Measurements from ENCODE around the gene TDRD10.

Gene TDRD10

GRCh38 chr1:154557248-154557938 lies 55.4 kb downstream of the TDRD10 start:
- DNase-seq = no peak

- no peak for DNase-seq
These were observed 56.1 kb downstream of the TDRD10 start, which contains the start of gene UBE2Q1 for GRCh38 chr1:154557939-154558719. Gene UBE2Q1 (minus strand): TSS chr1:154558662. CDS start chr1:154558553, 109 bp downstream.

GRCh38 chr1:154558720-154559465 lies 56.9 kb downstream of the TDRD10 start:
- DNase-seq = peak; percentile 100

GRCh38 chr1:154559466-154560044 lies 57.5 kb downstream of the TDRD10 start:
- peak; percentile 87 for DNase-seq

- DNase-seq = no peak
These were observed 63.9 kb downstream of the TDRD10 start for GRCh38 chr1:154565876-154566275.

GRCh38 chr1:154567386-154568156 lies 65.6 kb downstream of the TDRD10 start, which contains the start of gene CHRNB2:
Gene CHRNB2 (plus strand): TSS chr1:154567778. CDS start chr1:154568045, 267 bp downstream.
- peak; percentile 74 for DNase-seq

GRCh38 chr1:154568157-154568815 lies 66.3 kb downstream of the TDRD10 start:
- no peak for DNase-seq

- DNase-seq = no peak
These were observed 69.4 kb downstream of the TDRD10 start for GRCh38 chr1:154571244-154571963.

- DNase-seq = no peak
These were observed 69.9 kb downstream of the TDRD10 start for GRCh38 chr1:154571964-154572288.

- DNase-seq = no peak
These were observed 70.6 kb downstream of the TDRD10 start for GRCh38 chr1:154572468-154573167.

- DNase-seq = no peak
These were observed 71.1 kb downstream of the TDRD10 start for GRCh38 chr1:154573168-154573510.

GRCh38 chr1:154574716-154575115 lies 72.7 kb downstream of the TDRD10 start:
- DNase-seq = no peak

GRCh38 chr1:154575147-154575927 lies 73.3 kb downstream of the TDRD10 start:
- no peak for DNase-seq

- no peak for DNase-seq
These were observed 74.0 kb downstream of the TDRD10 start for GRCh38 chr1:154575951-154576566.

- no peak for DNase-seq
These were observed 75.5 kb downstream of the TDRD10 start for GRCh38 chr1:154577346-154578057.

- DNase-seq = no peak
These were observed 76.0 kb downstream of the TDRD10 start for GRCh38 chr1:154578058-154578418.

- DNase-seq = no peak
These were observed 77.4 kb downstream of the TDRD10 start for GRCh38 chr1:154579374-154579773.

GRCh38 chr1:154581766-154582165 lies 79.7 kb downstream of the TDRD10 start:
- no peak for DNase-seq

GRCh38 chr1:154582885-154583284 lies 80.9 kb downstream of the TDRD10 start:
- DNase-seq = no peak

All from CD4-positive, alpha-beta T cell treated with Interleukin-12 subunit alpha and Interleukin-12 subunit beta, for 1 hour (primary cell).